ENCODE measurements around the gene FDXR. TPM values are rescaled to one million over a fixed set of nuclear protein-coding genes. Genes with fewer than 3 reads are reported as not detected.

FDXR gene
- total and polyA plus RNA-seq, 2 donors (not counting 3 experiments of a cell fraction or from before 2014, with no cell fraction given) = 19.7 to 33.4 TPM

DNA sequence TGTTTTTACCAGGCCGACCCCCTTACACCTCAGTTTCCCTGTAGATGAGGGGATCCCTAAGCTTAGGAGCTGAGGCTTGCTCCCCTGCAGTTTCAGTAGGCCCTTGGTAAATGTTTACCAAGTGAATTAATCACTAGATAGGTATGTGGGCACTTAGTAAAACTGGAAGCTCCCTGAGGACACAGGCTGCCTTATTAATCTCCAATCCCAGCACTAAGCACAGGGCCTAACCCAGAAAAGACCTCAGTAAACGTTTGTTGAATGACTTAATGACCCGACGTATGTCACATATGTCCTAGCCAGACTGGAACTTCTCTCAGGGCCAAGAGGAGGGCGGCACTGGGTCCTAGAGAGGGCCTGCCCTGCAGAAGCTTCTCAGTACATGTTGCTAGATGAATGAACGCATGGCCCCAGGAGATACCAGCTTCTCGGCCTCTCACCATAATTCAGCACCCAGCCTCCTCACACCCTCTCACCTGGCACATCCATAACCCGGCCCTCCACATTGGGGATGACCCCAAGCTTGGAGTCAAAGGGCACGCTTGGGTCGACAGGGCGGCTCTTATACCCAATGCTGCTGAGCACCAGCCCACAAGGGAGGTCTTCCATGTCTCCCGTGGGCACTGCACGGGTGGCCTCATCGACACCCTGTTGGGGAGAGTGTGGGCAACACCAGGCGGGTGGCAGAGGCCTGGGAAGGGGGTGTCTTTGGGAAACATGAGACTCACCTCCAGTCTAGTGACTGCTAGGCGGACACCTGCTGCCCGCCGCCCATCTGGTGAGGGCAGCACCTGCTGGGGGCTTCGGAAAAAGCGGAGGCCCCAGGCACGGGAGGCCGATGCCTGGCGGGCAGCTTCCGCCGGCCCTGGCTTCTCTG is 9.1 kb downstream of the FDXR start:
- DNase-seq (ENCODE audit: low read depth, low spot score) = no peak
- dilution Hi-C loops (cut with MboI; ENCODE audit: extremely low pct_ligation_motif_present, low sequenced_read_pairs) = no loop called here
- Histone ChIP-seq H3K36me3 (ENCODE audit: control insufficient read depth in 2 of 2, extremely low read depth in 1 of 2, insufficient read depth in 2 of 2, low read length in 2 of 2) (no peaks in the 10 kb centered on the region), H3K79me2 (ENCODE audit: control insufficient read depth, insufficient read depth, low read length) (no peaks in the 10 kb centered on the region), H3K4me1 (ENCODE audit: control insufficient read depth, extremely low read depth, insufficient read depth, low read length) (peaks cover 12% of the 10 kb centered on the region), H4K20me1 (replicated peaks; ENCODE audit: control insufficient read depth, extremely low read depth, insufficient read depth, low read length) (no peaks in the 10 kb centered on the region), H3K27me3 (ENCODE audit: control insufficient read depth in 2 of 2, insufficient read depth in 2 of 2, low read length in 2 of 2) (peaks cover 21 to 30% of the 10 kb centered on the region in 2 experiments), H3K9me3 (replicated peaks; ENCODE audit: control insufficient read depth, insufficient read depth, low read length) (no peaks in the 10 kb centered on the region), H3K9ac (replicated peaks; ENCODE audit: extremely low read depth, insufficient read depth, low read length) (no peak overlapping the region), H3K4me3 (replicated peaks in 1 of 3; ENCODE audit: insufficient read depth in 1 of 3, low read depth in 1 of 3, low read length in 3 of 3) (no peak overlapping the region), H3K4me2 (ENCODE audit: insufficient read depth, low read length) (no peak overlapping the region), H3K9me1 (replicated peaks; ENCODE audit: control insufficient read depth, extremely low read depth, insufficient read depth, low read length) (no peaks in the 10 kb centered on the region), H3K27ac (ENCODE audit: insufficient read depth, low read depth, low read length) (no peak overlapping the region), H2AFZ (ENCODE audit: low read depth, low read length) (no peak overlapping the region)
- BruUV-seq (replicated peaks) = no TSS peak
- ChIA-PET CTCF (interaction anchor here (2.8 to 14.2 kb wide), 6 partner anchors 9 to 206 kb away, joined by 9 to 325 read pairs (median 56); partner anchors contain the start of gene FDXR), POLR2A (no interaction called here)
- intact Hi-C loops (cut with micrococcal nuclease) = no loop called here
- TF ChIP-seq FOS (IDR thresholded peaks at IDR 0.05; ENCODE audit: borderline replicate concordance, insufficient read depth, low read length) (no peak), MAX (IDR thresholded peaks at IDR 0.05; ENCODE audit: insufficient read depth, insufficient read length) (no peak), POLR2AphosphoS5 (IDR thresholded peaks at IDR 0.05; ENCODE audit: insufficient read depth, low read depth, low read length) (no peak), EZH2 (IDR thresholded peaks at IDR 0.05; ENCODE audit: borderline replicate concordance, low read depth, low read length, severe bottlenecking) (no peak), GATA2 (IDR thresholded peaks at IDR 0.05; ENCODE audit: insufficient read depth, insufficient read length, low read depth, low read length) (no peak), CTCF (IDR thresholded peaks at IDR 0.05; ENCODE audit: extremely low read depth in 1 of 2, insufficient read depth in 1 of 2, low read depth in 1 of 2, low read length in 2 of 2) (no peak)
- FAIRE-seq = no peak

Measured in endothelial cell of umbilical vein (primary cell).